Endothelial cell of umbilical vein (primary cell): ENCODE data around the gene SORT1. TPM values are rescaled to one million over a fixed set of nuclear protein-coding genes. Genes with fewer than 3 reads are reported as not detected.

ENCODE experiments used
- BruUV-seq: library from RNA; stranded (reverse); fragments of 400-500 nt; replicated peaks from 2 replicates; lab custom pipeline; 2021; lab: Mats Ljungman, UMichigan
- CTCF ChIA-PET: fragments of 300-600, 350-600 bp; sonication (Branson Sonifier 250); formaldehyde crosslinking; loops from one replicate; lab custom pipeline; 2021; ENCODE audit warnings: antibody characterized with exemption, inconsistent platforms; lab: Charles Lee
- POLR2A ChIA-PET: fragments of 300-600, 350-600 bp; sonication (Branson Sonifier 250); formaldehyde crosslinking; loops from one replicate; lab custom pipeline; 2021; ENCODE audit warnings: antibody characterized with exemption, inconsistent platforms; lab: Charles Lee
- DNase-seq: peaks from one replicate; pipeline ENCODE4 v3.0.0-alpha.2; 2011; ENCODE audit warnings: low read depth, low spot score
- FAIRE-seq: peaks from 2 replicates; lab custom pipeline; 2011; peaks lifted over from hg19 to GRCh38; lab: Jason Lieb, UNC
- H2AFZ ChIP-seq: 2 replicates; pipeline ENCODE4 v1.6.0; 2012; ENCODE audit warnings: low read depth, low read length, control low read depth, inconsistent platforms
- H3K27ac ChIP-seq: 2 replicates; pipeline ENCODE4 v1.5.1; 2011; ENCODE audit warnings: low read depth, mild to moderate bottlenecking, control low read depth, low read length, moderate library complexity; ENCODE audit not compliant: insufficient read depth
- H3K27me3 ChIP-seq, 2 experiments: 2 replicates each; pipeline versions ENCODE4 v1.6.0 to v1.6.1; 2011; ENCODE audit warnings: low read length in 2 of 2, mixed read lengths in 1 of 2; ENCODE audit not compliant: control insufficient read depth in 2 of 2, insufficient read depth in 2 of 2
- H3K36me3 ChIP-seq, 2 experiments: 2 replicates in 1 of 2; 3 replicates in 1 of 2; pipeline ENCODE4 v1.5.1; 2011; ENCODE audit warnings: low read length in 2 of 2, mild to moderate bottlenecking in 1 of 2, moderate library complexity in 1 of 2; ENCODE audit not compliant: control insufficient read depth in 2 of 2, insufficient read depth in 2 of 2; ENCODE audit errors: extremely low read depth in 1 of 2
- H3K4me1 ChIP-seq: 3 replicates; pipeline ENCODE4 v1.5.1; 2011; ENCODE audit warnings: mild to moderate bottlenecking, low read length; ENCODE audit not compliant: control insufficient read depth, insufficient read depth; ENCODE audit errors: extremely low read depth
- H3K4me2 ChIP-seq: 2 replicates; pipeline ENCODE4 v1.6.1; 2011; ENCODE audit warnings: low read length, control low read depth, mixed read lengths; ENCODE audit not compliant: insufficient read depth
- H3K4me3 ChIP-seq, 3 experiments: fragments of 200-600 bp in 1 of 3; sonication (generic), shearing (Covaris generic) in 1 of 3; replicated peaks in 1 of 3; 2 replicates each; pipeline ENCODE4 v1.5.1; 2011 to 2016; ENCODE audit warnings: control low read depth in 3 of 3, low read length in 3 of 3, mild to moderate bottlenecking in 2 of 3, inconsistent platforms in 1 of 3, low read depth in 1 of 3, moderate library complexity in 1 of 3; ENCODE audit not compliant: insufficient read depth in 1 of 3
- H3K79me2 ChIP-seq: 2 replicates; pipeline ENCODE4 v1.6.0; 2012; ENCODE audit warnings: low read length, inconsistent platforms; ENCODE audit not compliant: control insufficient read depth, insufficient read depth
- H3K9ac ChIP-seq: replicated peaks from 2 replicates; pipeline ENCODE3; 2011; ENCODE audit warnings: low read length, control low read depth; ENCODE audit not compliant: insufficient read depth; ENCODE audit errors: extremely low read depth
- H3K9me1 ChIP-seq: replicated peaks from 3 replicates; pipeline ENCODE4 v1.6.0; 2011; ENCODE audit warnings: mild to moderate bottlenecking, low read length; ENCODE audit not compliant: control insufficient read depth, insufficient read depth; ENCODE audit errors: extremely low read depth
- H3K9me3 ChIP-seq: replicated peaks from 2 replicates; pipeline ENCODE4 v1.5.1; 2012; ENCODE audit warnings: low read length, inconsistent platforms; ENCODE audit not compliant: control insufficient read depth, insufficient read depth
- H4K20me1 ChIP-seq: replicated peaks from 2 replicates; pipeline ENCODE3; 2011; ENCODE audit warnings: mild to moderate bottlenecking, low read length; ENCODE audit not compliant: control insufficient read depth, insufficient read depth; ENCODE audit errors: extremely low read depth
- CTCF ChIP-seq, 2 donors: IDR thresholded peaks; 1 replicate in 1 of 2; 2 replicates in 1 of 2; pipeline ENCODE4 v1.5.1; 2011; ENCODE audit warnings: low read length in 2 of 2, mild to moderate bottlenecking in 2 of 2, moderate library complexity in 2 of 2, control low read depth in 1 of 2, inconsistent platforms in 1 of 2, low read depth in 1 of 2; ENCODE audit not compliant: insufficient read depth in 1 of 2; ENCODE audit errors: extremely low read depth in 1 of 2
- dilution Hi-C: fragments of 300-500 bp; cut with MboI; formaldehyde crosslinking; loops from one replicate; pipeline ENCODE4 v1.15.0; 2019; ENCODE audit warnings: low sequenced_read_pairs; ENCODE audit not compliant: extremely low pct_ligation_motif_present
- intact Hi-C: fragments of 100-400 bp; cut with micrococcal nuclease; formaldehyde crosslinking; loops from one replicate; pipeline ENCODE4 v1.10.0; 2022
- polyA plus RNA-seq, 4 experiments: library from polyadenylated mRNA; depleted of rRNA in 3 of 4; stranded (reverse) in 3 of 4; unstranded in 1 of 4; fragments of >200 nt; gene quantifications; 2 replicates each; pipeline versions ENCODE4 v1.2.1 to v1.2.3, GENCODE V29; 2011 to 2012; ENCODE audit warnings: missing spikeins in 1 of 4
- total RNA-seq: library from RNA; stranded (reverse); gene quantifications from 2 replicates; pipeline ENCODE4 v1.2.3, GENCODE V29; 2021

SORT1 gene
- total and polyA plus RNA-seq, 2 donors (not counting 3 experiments of a cell fraction or from before 2014, with no cell fraction given), result 6.8 to 17.8 TPM

- TF ChIP-seq CTCF (IDR thresholded peaks at IDR 0.05; ENCODE audit: extremely low read depth in 1 of 2, insufficient read depth in 1 of 2, low read depth in 1 of 2, low read length in 2 of 2), result no peak
- peak overlapping the region; percentile 61 to 81 (median 71) for H3K4me3 ChIP-seq
- H2AFZ ChIP-seq, result peak overlapping the region; percentile 100
- H3K4me2 ChIP-seq, result peak overlapping the region; percentile 99
- H3K36me3 ChIP-seq, result no peaks in the 10 kb centered on the region
- H3K9me3 ChIP-seq, result no peaks in the 10 kb centered on the region
- intact Hi-C loops, result loop anchor here (1.0 kb wide), 2 partner anchors 40 to 113 kb away; partner anchors contain the start of gene SORT1
- H4K20me1 ChIP-seq, result no peaks in the 10 kb centered on the region
- ChIA-PET CTCF (interaction anchor here (1.1 to 3.7 kb wide), 4 partner anchors 17 to 249 kb away, joined by 3 to 57 read pairs (median 4); partner anchors contain the start of gene SORT1), POLR2A (no interaction called here)
- dilution Hi-C loops, result no loop called here
- H3K27me3 ChIP-seq, result no peaks in the 10 kb centered on the region
- no peak for DNase-seq
- peak overlapping the region; percentile 46 for H3K9ac ChIP-seq
- BruUV-seq, result no TSS peak
- H3K4me1 ChIP-seq, result peaks cover 22% of the 10 kb centered on the region
- peaks cover 16% of the 10 kb centered on the region for H3K79me2 ChIP-seq
- peak overlapping the region; percentile 22 for H3K27ac ChIP-seq
- H3K9me1 ChIP-seq, result no peaks in the 10 kb centered on the region
- FAIRE-seq, result no peak
Measured at GRCh38 chr1:109283748-109284600, 113.7 kb downstream of the SORT1 start.
